WTC11 (cell line): ENCODE results near the gene SNX32.

Experiments
- NFYB ChIP-seq: sonication (generic); formaldehyde crosslinking; conservative IDR thresholded peaks from 2 replicates; pipeline ENCODE4 v1.8.0; 2022; ENCODE audit warnings: low read depth, missing genetic modification reagents
- TF ChIP-seq, protein P1 (sequence below): sonication (generic); formaldehyde crosslinking; IDR thresholded peaks from 2 replicates; pipeline ENCODE4 v1.8.1; 2022; ENCODE audit warnings: mild to moderate bottlenecking, moderate library complexity, missing genetic modification reagents

DNA sequence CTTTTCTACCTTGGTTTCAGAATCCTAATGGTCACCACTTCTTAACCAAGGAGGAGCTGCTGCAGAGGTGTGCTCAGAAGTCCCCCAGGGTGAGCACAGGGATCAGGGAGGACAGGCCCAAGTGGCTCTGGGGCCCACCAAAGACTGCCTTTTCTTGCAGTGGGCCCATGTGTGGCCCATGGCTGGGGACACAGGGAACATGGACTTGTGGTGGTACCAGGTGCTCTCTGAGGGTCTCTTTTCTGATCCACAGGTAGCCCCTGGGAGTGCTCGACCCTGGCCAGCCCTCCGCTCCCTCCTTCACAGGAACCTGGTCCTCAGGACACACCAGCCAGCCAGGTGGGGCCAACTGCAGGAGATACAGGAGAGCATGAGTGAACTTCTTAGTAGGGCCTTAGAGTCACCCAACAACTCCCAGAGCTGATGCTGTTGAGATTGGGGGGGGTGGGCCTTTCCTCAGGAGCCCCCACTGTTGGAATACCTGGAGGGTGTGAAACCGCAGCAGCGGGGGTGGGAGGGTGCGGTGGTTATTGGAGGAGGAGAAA is 28.5 kb downstream of the SNX32 start:
- TF ChIP-seq, protein P1, sequence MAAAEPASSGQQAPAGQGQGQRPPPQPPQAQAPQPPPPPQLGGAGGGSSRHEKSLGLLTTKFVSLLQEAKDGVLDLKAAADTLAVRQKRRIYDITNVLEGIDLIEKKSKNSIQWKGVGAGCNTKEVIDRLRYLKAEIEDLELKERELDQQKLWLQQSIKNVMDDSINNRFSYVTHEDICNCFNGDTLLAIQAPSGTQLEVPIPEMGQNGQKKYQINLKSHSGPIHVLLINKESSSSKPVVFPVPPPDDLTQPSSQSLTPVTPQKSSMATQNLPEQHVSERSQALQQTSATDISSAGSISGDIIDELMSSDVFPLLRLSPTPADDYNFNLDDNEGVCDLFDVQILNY (CRISPR knock-in tag) = no peak
- TF ChIP-seq NFYB (CRISPR knock-in tag) = no peak
